ENCODE data around the gene GRIK2. TPM values are rescaled to one million over a fixed set of nuclear protein-coding genes. Genes with fewer than 3 reads are reported as not detected.

Gene GRIK2
- total RNA-seq, 1 experiment from 2014 or later = 6.6 TPM

DNA sequence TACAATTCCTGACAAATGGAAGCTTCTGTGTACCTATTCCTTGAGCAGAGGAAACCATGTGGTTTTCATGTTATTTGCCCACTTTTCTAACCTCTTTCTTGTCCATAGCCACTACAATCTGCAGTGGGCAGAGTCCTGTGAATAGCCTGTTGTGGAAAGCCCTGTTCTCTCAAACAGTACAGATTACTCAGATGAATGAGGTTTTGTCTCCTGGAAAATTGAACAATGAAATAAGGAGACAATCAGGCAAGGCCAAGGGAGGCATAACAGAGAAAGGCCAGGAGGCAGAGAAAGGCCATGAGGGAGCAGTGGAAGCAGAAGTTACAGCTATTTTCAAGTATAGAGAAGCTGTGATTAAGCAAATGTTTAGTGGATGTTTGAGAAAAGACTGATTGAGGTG lies 189.3 kb downstream of the GRIK2 start:
- no TSS peak for BruUV-seq (replicated peaks)
- no peaks in the 10 kb centered on the region for H3K4me1 ChIP-seq (ENCODE audit: control insufficient read depth, insufficient read depth, low read length)
- intact Hi-C loops (cut with micrococcal nuclease; ENCODE audit: unreplicated experiment) = no loop called here
- no peak for ATAC-seq
- H3K27ac ChIP-seq (ENCODE audit: low read length) = no peak overlapping the region
- POLR2A ChIA-PET = no interaction called here
- in situ Hi-C loops (cut with HindIII; ENCODE audit: low pct_unique_long_range_greater_than_20kb, low sequenced_read_pairs) = no loop called here
- no peaks in the 10 kb centered on the region for H3K9me3 ChIP-seq (ENCODE audit: control insufficient read depth, insufficient read depth, low read depth, low read length)
- no peak overlapping the region for H3K4me3 ChIP-seq (ENCODE audit: low read depth in 2 of 2, low read length in 2 of 2)
- CTCF ChIA-PET = no interaction called here
- H3K27me3 ChIP-seq (ENCODE audit: control insufficient read depth, insufficient read depth, low read length) = no peaks in the 10 kb centered on the region
- no peaks in the 10 kb centered on the region; the same call in 1 of the 2 replicates for H3K36me3 ChIP-seq (ENCODE audit: control insufficient read depth, insufficient read depth, low read length)
- DNase-seq (ENCODE audit: low read depth, low spot score) = no peak
- TF ChIP-seq SIN3A (IDR thresholded peaks at IDR 0.05; ENCODE audit: borderline replicate concordance, insufficient read depth, low read depth, low read length) (no peak), REST (IDR thresholded peaks at IDR 0.05; ENCODE audit: insufficient read depth in 1 of 2, low read depth in 2 of 2, low read length in 1 of 2) (no peak), CTCF (IDR thresholded peaks at IDR 0.05) (no peak), TCF7L2 (IDR thresholded peaks at IDR 0.05; ENCODE audit: low read depth, low read length) (no peak), POLR2AphosphoS5 (IDR thresholded peaks at IDR 0.05; ENCODE audit: low read depth, low read length) (no peak)

DNA sequence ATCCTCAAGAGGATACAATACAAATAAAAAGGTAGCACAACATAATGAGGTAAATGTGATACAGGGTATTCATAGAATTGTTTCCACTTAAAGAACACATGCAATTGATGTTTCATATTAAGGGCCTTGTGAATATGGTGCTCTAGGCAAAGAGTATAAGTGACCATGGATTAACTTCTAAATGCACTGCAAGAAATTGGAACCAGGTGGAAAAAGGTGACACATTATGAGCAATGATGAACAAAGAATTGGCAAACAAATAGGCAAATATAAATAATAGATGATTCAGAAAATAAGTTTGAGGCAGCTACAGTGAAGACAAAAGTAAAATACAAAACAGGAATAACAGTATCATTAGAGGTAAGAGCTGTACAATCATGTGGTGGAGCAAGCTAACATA lies 192.0 kb downstream of the GRIK2 start:
- ChIA-PET CTCF (no interaction called here), POLR2A (no interaction called here)
- Histone ChIP-seq H3K4me3 (ENCODE audit: low read depth in 2 of 2, low read length in 2 of 2) (no peak overlapping the region), H3K27me3 (ENCODE audit: control insufficient read depth, insufficient read depth, low read length) (no peaks in the 10 kb centered on the region), H3K36me3 (ENCODE audit: control insufficient read depth, insufficient read depth, low read length) (no peaks in the 10 kb centered on the region; the same call in 1 of the 2 replicates), H3K27ac (ENCODE audit: low read length) (no peak overlapping the region), H3K4me1 (ENCODE audit: control insufficient read depth, insufficient read depth, low read length) (no peaks in the 10 kb centered on the region), H3K9me3 (ENCODE audit: control insufficient read depth, insufficient read depth, low read depth, low read length) (no peaks in the 10 kb centered on the region)
- no TSS peak for BruUV-seq (replicated peaks)
- intact Hi-C loops (cut with micrococcal nuclease; ENCODE audit: unreplicated experiment) (no loop called here), in situ Hi-C loops (cut with HindIII; ENCODE audit: low pct_unique_long_range_greater_than_20kb, low sequenced_read_pairs) (no loop called here)
- TF ChIP-seq SIN3A (IDR thresholded peaks at IDR 0.05; ENCODE audit: borderline replicate concordance, insufficient read depth, low read depth, low read length) (no peak), POLR2AphosphoS5 (IDR thresholded peaks at IDR 0.05; ENCODE audit: low read depth, low read length) (no peak), REST (IDR thresholded peaks at IDR 0.05; ENCODE audit: insufficient read depth in 1 of 2, low read depth in 2 of 2, low read length in 1 of 2) (no peak), CTCF (IDR thresholded peaks at IDR 0.05) (no peak), TCF7L2 (IDR thresholded peaks at IDR 0.05; ENCODE audit: low read depth, low read length) (no peak)
- DNase-seq (ENCODE audit: low read depth, low spot score) = no peak
- ATAC-seq = no peak
